GM21717 (cell line): Measurements from ENCODE around the gene CENPU.

Experiments used
- ATAC-seq: cut with Tn5 transposase; IDR thresholded peaks from one replicate; pipeline ENCODE4 v1.9.1; 2021; ENCODE audit warnings: mild to moderate bottlenecking, moderate library complexity; ENCODE audit not compliant: unreplicated experiment

The CENPU gene

GRCh38 chr4:184645904-184646610 lies 87.8 kb downstream of the CENPU start:
- ATAC-seq = no peak

GRCh38 chr4:184644553-184645307 lies 89.2 kb downstream of the CENPU start:
- ATAC-seq = no peak
